ENCODE data around the gene HTD2.
A peak's percentile ranks its signal among the peaks of the same experiment; 100 is the strongest.

- TF ChIP-seq CTCF (IDR thresholded peaks at IDR 0.05 in 4 of 5, conservative IDR thresholded peaks at IDR 0.05 in 1 of 5) (peak in 3 of 5 experiments; percentile 25 to 54 (median 48)), POLR2A (IDR thresholded peaks at IDR 0.05) (peak; percentile 62 to 69)
Measured at GRCh38 chr3:58332575-58333188, 26.4 kb downstream of the HTD2 start, which contains the start of gene PXK.

Data from gastrocnemius medialis (tissue), 4 donors.